Calu3 (cell line): ENCODE data around the gene SUN3. TPM values are rescaled to one million over a fixed set of nuclear protein-coding genes. Genes with fewer than 3 reads are reported as not detected.

ENCODE experiments used
- BruUV-seq: library from RNA; stranded (reverse); fragments of 400-500 nt; replicated peaks from 2 replicates; lab custom pipeline; 2021; lab: Mats Ljungman, UMichigan
- CTCF ChIA-PET: fragments of 300-600 bp; sonication (Branson Sonifier 250); formaldehyde crosslinking; loops from one replicate; lab custom pipeline; 2022; ENCODE audit warnings: antibody characterized with exemption; lab: Charles Lee
- DNase-seq: peaks from one replicate; pipeline ENCODE4 v3.0.0; 2022
- H3K27ac Mint-ChIP-seq: one replicate; pipeline ENCODE4 v1.8.0; 2022; ENCODE audit warnings: mixed read lengths; ENCODE audit not compliant: unreplicated experiment
- H3K27me3 Mint-ChIP-seq: one replicate; pipeline ENCODE4 v1.8.0; 2022; ENCODE audit warnings: mixed read lengths; ENCODE audit not compliant: unreplicated experiment
- H3K36me3 Mint-ChIP-seq: one replicate; pipeline ENCODE4 v1.8.0; 2022; ENCODE audit warnings: mild to moderate bottlenecking, moderate library complexity, mixed read lengths; ENCODE audit not compliant: insufficient read depth, unreplicated experiment
- H3K4me1 Mint-ChIP-seq: one replicate; pipeline ENCODE4 v1.8.0; 2022; ENCODE audit warnings: mild to moderate bottlenecking, low read depth, mixed read lengths; ENCODE audit not compliant: unreplicated experiment
- H3K4me3 Mint-ChIP-seq: one replicate; pipeline ENCODE4 v1.8.0; 2022; ENCODE audit warnings: mild to moderate bottlenecking, low read depth, moderate library complexity, mixed read lengths; ENCODE audit not compliant: unreplicated experiment
- H3K9me3 Mint-ChIP-seq: one replicate; pipeline ENCODE4 v1.8.0; 2022; ENCODE audit warnings: low read depth, mixed read lengths; ENCODE audit not compliant: unreplicated experiment
- CTCF ChIP-seq: fragments of 200-600 bp; IDR thresholded peaks from one replicate; pipeline ENCODE4 v1.8.0; 2022; ENCODE audit warnings: antibody characterized with exemption; ENCODE audit not compliant: unreplicated experiment
- intact Hi-C: fragments of 100-400 bp; cut with micrococcal nuclease; formaldehyde crosslinking; loops from one replicate; pipeline ENCODE4 v1.10.0; 2022; ENCODE audit not compliant: unreplicated experiment
- total RNA-seq: library from RNA; stranded (reverse); gene quantifications from 2 replicates; pipeline ENCODE4 v1.2.3, GENCODE V29; 2022

The SUN3 gene
- total RNA-seq, 1 experiment from 2014 or later, result 1.8 TPM

GRCh38 chr7:47949703-47950102, 79.2 kb downstream of the SUN3 start:
- DNase-seq, result no peak
- CTCF ChIA-PET, result interaction anchor here (0.6 kb wide), 1 partner anchor 11 kb away, joined by 5 read pairs; no protein-coding TSS in a partner anchor
- Mint-ChIP-seq H3K4me3 (no peak overlapping the region), H3K4me1 (no peaks in the 10 kb centered on the region), H3K27me3 (no peaks in the 10 kb centered on the region), H3K36me3 (peaks cover 4% of the 10 kb centered on the region), H3K27ac (no peak overlapping the region), H3K9me3 (no peaks in the 10 kb centered on the region)
- no peak for TF ChIP-seq CTCF
- no TSS peak for BruUV-seq
- intact Hi-C loops, result loop anchor here (5.0 kb wide), 1 partner anchor 933 kb away; no protein-coding TSS in a partner anchor

- intact Hi-C loops, result no loop called here
These were observed 80.6 kb downstream of the SUN3 start, which contains the start of gene PKD1L1 for GRCh38 chr7:47948141-47948790. PKD1L1 (minus strand) TSS chr7:47948466; CDS start chr7:47948440, 26 bp downstream.

GRCh38 chr7:47947355-47947749, 81.6 kb downstream of the SUN3 start:
- H3K4me1 Mint-ChIP-seq, result peaks cover under 1% of the 10 kb centered on the region
- no peaks in the 10 kb centered on the region for H3K27me3 Mint-ChIP-seq
- DNase-seq, result no peak
- intact Hi-C loops, result no loop called here
- H3K9me3 Mint-ChIP-seq, result no peaks in the 10 kb centered on the region
- BruUV-seq, result no TSS peak
- H3K4me3 Mint-ChIP-seq, result no peak overlapping the region
- TF ChIP-seq CTCF, result no peak
- H3K27ac Mint-ChIP-seq, result no peak overlapping the region
- CTCF ChIA-PET, result interaction anchor here (1.5 kb wide), 1 partner anchor 21 kb away, joined by 3 read pairs; no protein-coding TSS in a partner anchor
- no peaks in the 10 kb centered on the region for H3K36me3 Mint-ChIP-seq

More at GRCh38 chr7:47948141-47948790, 80.6 kb downstream of the SUN3 start, which contains the start of gene PKD1L1:
- CTCF ChIA-PET, result interaction anchor here (0.6 to 1.5 kb wide), 2 partner anchors 12 to 21 kb away, joined by 3 to 5 read pairs; no protein-coding TSS in a partner anchor
- no peaks in the 10 kb centered on the region for H3K36me3 Mint-ChIP-seq
- no peaks in the 10 kb centered on the region for H3K4me1 Mint-ChIP-seq
- no peaks in the 10 kb centered on the region for H3K9me3 Mint-ChIP-seq
- H3K4me3 Mint-ChIP-seq, result no peak within 1 kb of the TSS
- BruUV-seq, result no TSS peak
- no peak for TF ChIP-seq CTCF
- no peak within 1 kb of the TSS for H3K27ac Mint-ChIP-seq
- no peak for DNase-seq
- no peaks in the 10 kb centered on the region for H3K27me3 Mint-ChIP-seq

- BruUV-seq, result no TSS peak
- no peaks in the 10 kb centered on the region for H3K27me3 Mint-ChIP-seq
- DNase-seq, result no peak
- no peaks in the 10 kb centered on the region for H3K36me3 Mint-ChIP-seq
- peaks cover 6% of the 10 kb centered on the region for H3K4me1 Mint-ChIP-seq
- intact Hi-C loops, result no loop called here
- H3K4me3 Mint-ChIP-seq, result no peak overlapping the region
- no peaks in the 10 kb centered on the region for H3K9me3 Mint-ChIP-seq
- no peak for TF ChIP-seq CTCF
- CTCF ChIA-PET, result no interaction called here
- no peak overlapping the region for H3K27ac Mint-ChIP-seq
These were observed 82.1 kb downstream of the SUN3 start for GRCh38 chr7:47946581-47947354.
